A549 (cell line): ENCODE data around the gene SLC2A8. TPM values are rescaled to one million over a fixed set of nuclear protein-coding genes. Genes with fewer than 3 reads are reported as not detected.

Source experiments
- ATAC-seq, 2 experiments: fragments of 200-7000 bp in 1 of 2; fragments of >200 bp in 1 of 2; cut with Nextera tagmentation in 1 of 2; cut with Tn5 transposase in 1 of 2; 3 replicates each; pipeline versions ENCODE4 v1.8.0 to v1.9.1; 2018 to 2020; ENCODE audit warnings: mild to moderate bottlenecking in 1 of 2, moderate library complexity in 1 of 2
- CTCF ChIA-PET: fragments of 300-600 bp; sonication (Branson Sonifier 250); formaldehyde crosslinking; extraction: SDS; loops from one replicate; lab custom pipeline; 2021; ENCODE audit warnings: antibody characterized with exemption, inconsistent platforms; lab: Yijun Ruan, JAX
- POLR2A ChIA-PET: fragments of 350-600 bp; formaldehyde crosslinking; extraction: SDS; loops from one replicate; lab custom pipeline; 2021; ENCODE audit warnings: antibody characterized with exemption, inconsistent platforms; lab: Yijun Ruan, JAX
- DNase-seq, 2 experiments: peaks; one replicate each; pipeline versions ENCODE4 v3.0.0 to v3.0.0-alpha.2; 2011 to 2016; ENCODE audit warnings: low read depth in 1 of 2, low spot score in 1 of 2
- FAIRE-seq: peaks from 2 replicates; lab custom pipeline; 2011; peaks lifted over from hg19 to GRCh38; lab: Jason Lieb, UNC
- H3K27ac ChIP-seq, 2 experiments: fragments of >200 bp; sonication (Bioruptor Twin); formaldehyde crosslinking; 3 replicates each; pipeline ENCODE4 v1.5.1; 2016 to 2017
- H3K4me1 ChIP-seq: fragments of >200 bp; sonication (Bioruptor Twin); formaldehyde crosslinking; 3 replicates; pipeline ENCODE4 v1.6.1; 2016
- H3K4me2 ChIP-seq: fragments of >200 bp; sonication (Bioruptor Twin); formaldehyde crosslinking; 3 replicates; pipeline ENCODE4 v1.6.1; 2016
- H3K4me3 ChIP-seq: fragments of >200 bp; sonication (Bioruptor Twin); formaldehyde crosslinking; 3 replicates; pipeline ENCODE4 v1.5.1; 2016
- H3K9me3 ChIP-seq: fragments of >200 bp; sonication (Bioruptor Twin); formaldehyde crosslinking; 3 replicates; pipeline ENCODE4 v1.6.1; 2016
- CBX2 ChIP-seq: fragments of 200-600 bp; sonication (generic); IDR thresholded peaks from 2 replicates; pipeline ENCODE4 v1.6.1; 2016; ENCODE audit warnings: low read depth, mild to moderate bottlenecking, borderline replicate concordance
- FOSB ChIP-seq: fragments of 250-450 bp; sonication (Bioruptor Pico); IDR thresholded peaks from 2 replicates; pipeline ENCODE4 v1.5.0; 2020; ENCODE audit warnings: mild to moderate bottlenecking, moderate library complexity
- FOSL2 ChIP-seq, 2 experiments: fragments of 450-650 bp in 1 of 2; fragments of >200 bp in 1 of 2; sonication (Bioruptor Twin) in 1 of 2; formaldehyde crosslinking; IDR thresholded peaks; 2 replicates each; pipeline versions ENCODE4 v1.5.0 to v1.6.1; 2016 to 2020; ENCODE audit warnings: mild to moderate bottlenecking in 1 of 2, moderate library complexity in 1 of 2
- HDAC2 ChIP-seq: fragments of 200-600 bp; sonication (generic); IDR thresholded peaks from 2 replicates; pipeline ENCODE4 v1.6.1; 2016
- JUN ChIP-seq, 2 experiments: fragments of >200 bp; sonication (Bioruptor Twin); formaldehyde crosslinking; IDR thresholded peaks; 2 replicates in 1 of 2; 3 replicates in 1 of 2; pipeline ENCODE4 v1.6.1; 2016 to 2017
- KDM5A ChIP-seq: fragments of 200-600 bp; sonication (generic); IDR thresholded peaks from 2 replicates; pipeline ENCODE4 v1.6.1; 2016; ENCODE audit warnings: antibody characterized with exemption, mild to moderate bottlenecking
- NPAS2 ChIP-seq: fragments of 250-450 bp; sonication (Bioruptor Pico); IDR thresholded peaks from 2 replicates; pipeline ENCODE4 v1.8.0; 2022; ENCODE audit warnings: mild to moderate bottlenecking, moderate library complexity, borderline replicate concordance
- PHF8 ChIP-seq: fragments of 200-600 bp; sonication (generic); IDR thresholded peaks from 2 replicates; pipeline ENCODE4 v1.6.1; 2016; ENCODE audit warnings: low read depth, mild to moderate bottlenecking, antibody characterized with exemption, moderate library complexity, borderline replicate concordance
- RAD21 ChIP-seq, 2 experiments: fragments of >200 bp in 1 of 2; sonication (Bioruptor Twin) in 1 of 2; formaldehyde crosslinking in 1 of 2; IDR thresholded peaks in 1 of 2; conservative IDR thresholded peaks in 1 of 2; 2 replicates in 1 of 2; 3 replicates in 1 of 2; pipeline ENCODE4 v1.6.1; 2012 to 2018; ENCODE audit warnings: inconsistent platforms in 1 of 2
- RARB ChIP-seq: fragments of 250-450 bp; sonication (Bioruptor Pico); IDR thresholded peaks from 2 replicates; pipeline ENCODE4 v1.8.0; 2021; ENCODE audit warnings: mild to moderate bottlenecking, moderate library complexity
- RCOR1 ChIP-seq: fragments of 150-350 bp; IDR thresholded peaks from 2 replicates; pipeline ENCODE4 v1.6.1; 2014; ENCODE audit warnings: antibody characterized with exemption, low read length, low read depth
- SMC3 ChIP-seq: fragments of >200 bp; sonication (Bioruptor Twin); formaldehyde crosslinking; IDR thresholded peaks from 3 replicates; pipeline ENCODE4 v1.6.1; 2018; ENCODE audit warnings: inconsistent platforms
- SREBF2 ChIP-seq: fragments of 450-650 bp; IDR thresholded peaks from 2 replicates; pipeline ENCODE4 v1.6.1; 2014; ENCODE audit warnings: mild to moderate bottlenecking, moderate library complexity
- TP53 ChIP-seq: fragments of 250-450 bp; sonication (Bioruptor Pico); IDR thresholded peaks from 2 replicates; pipeline ENCODE4 v1.5.0; 2021; ENCODE audit warnings: mild to moderate bottlenecking, moderate library complexity
- ZSCAN20 ChIP-seq: fragments of 250-450 bp; sonication (Bioruptor Pico); IDR thresholded peaks from 2 replicates; pipeline ENCODE4 v1.8.0; 2022; ENCODE audit warnings: mild to moderate bottlenecking, moderate library complexity
- WGBS: methylation state at CpG from one replicate; pipeline ENCODE4 v1.1.6; 2017; ENCODE audit errors: missing lambda C conversion rate; 5-methylcytosine and 5-hydroxymethylcytosine counted together
- polyA plus RNA-seq, 4 experiments: library from polyadenylated mRNA; depleted of rRNA in 3 of 4; stranded (reverse); fragments of >200 nt; fragmentation: RNase III in 1 of 4; extraction: RNeasy Plus Mini Kit Qiagen cat#74134 plus additional on column Dnase treatment in 1 of 4; gene quantifications; 2 replicates in 3 of 4; 3 replicates in 1 of 4; pipeline ENCODE4 v1.2.3, GENCODE V29; 2011 to 2017
- TF ChIP-seq, protein P1 (sequence below): IDR thresholded peaks from 2 replicates; pipeline ENCODE4 v1.6.1; 2012
- TF ChIP-seq, protein P2 (sequence below): IDR thresholded peaks from 2 replicates; pipeline ENCODE4 v1.6.1; 2012
- TF ChIP-seq, protein P3 (sequence below): fragments of >200 bp; sonication (Bioruptor Twin); formaldehyde crosslinking; IDR thresholded peaks from 3 replicates; pipeline ENCODE4 v1.6.1; 2016
- TF ChIP-seq, protein P4 (sequence below): fragments of >200 bp; sonication (Bioruptor Twin); formaldehyde crosslinking; IDR thresholded peaks from 2 replicates; pipeline ENCODE4 v1.6.1; 2016
- TF ChIP-seq, protein P5 (sequence below): fragments of 200-600 bp; sonication (generic); IDR thresholded peaks from 2 replicates; pipeline ENCODE4 v1.6.1; 2016; ENCODE audit warnings: antibody characterized with exemption, mild to moderate bottlenecking, moderate library complexity
- TF ChIP-seq, protein P6 (sequence below): fragments of 450-650 bp; IDR thresholded peaks from 2 replicates; pipeline ENCODE4 v1.6.1; 2014; ENCODE audit warnings: antibody characterized with exemption
- TF ChIP-seq, protein P7 (sequence below): IDR thresholded peaks from 2 replicates; pipeline ENCODE4 v1.6.1; 2012; ENCODE audit warnings: low read depth, borderline replicate concordance
- TF ChIP-seq, protein P8 (sequence below): fragments of 150-350 bp; IDR thresholded peaks from 2 replicates; pipeline ENCODE4 v1.6.1; 2014; ENCODE audit warnings: low read depth, mild to moderate bottlenecking, low read length

The SLC2A8 gene
- polyA plus RNA-seq, 2 of the 4 experiments (the other 2 are of a cell fraction) = 7.3 to 16.0 TPM

DNA sequence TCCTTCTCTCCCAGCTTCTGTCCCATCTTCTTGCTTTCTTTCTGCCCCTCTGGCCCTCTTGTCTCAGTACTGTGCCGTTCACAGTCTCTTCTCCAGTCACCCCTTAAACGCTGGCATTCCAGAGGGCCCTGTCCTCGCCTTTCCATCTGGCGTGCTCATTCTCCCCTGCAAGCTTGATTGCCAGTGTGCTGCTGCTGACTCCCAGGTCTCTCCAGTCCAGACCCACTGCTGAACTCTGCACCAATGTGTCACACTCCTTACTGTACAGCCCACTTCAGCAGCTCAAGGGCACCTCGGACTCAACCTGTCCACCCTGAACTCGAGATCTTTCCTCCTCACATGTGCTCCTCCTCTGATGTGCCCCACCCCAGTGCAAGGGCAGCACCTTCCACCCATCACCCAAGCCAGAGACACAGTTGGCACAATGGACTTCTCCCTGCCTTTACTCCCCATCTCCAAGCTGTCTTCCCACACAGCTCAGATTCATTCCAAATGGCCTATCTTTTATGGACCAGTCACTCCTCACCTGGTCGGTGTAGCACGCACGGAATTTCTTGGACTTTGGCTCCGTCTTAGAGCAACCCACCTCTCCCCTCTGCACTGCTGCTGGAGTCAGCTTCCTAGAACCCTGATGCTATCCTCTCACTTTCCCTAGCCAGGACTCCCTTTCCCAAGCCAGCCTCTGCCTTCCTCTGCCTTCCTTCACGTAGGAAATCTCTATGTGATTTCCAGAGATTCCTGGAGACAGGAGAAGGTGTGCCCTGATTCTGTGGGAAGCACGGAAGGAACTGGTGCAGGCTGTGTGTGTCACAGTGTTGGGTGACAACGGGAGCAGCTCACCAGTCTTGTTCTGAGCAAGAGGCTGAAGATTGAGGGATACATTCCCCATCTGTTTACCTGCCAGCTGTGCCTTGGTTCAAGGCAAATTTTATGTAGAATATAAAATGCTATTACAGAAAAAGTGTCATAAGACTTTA, 26.0 kb upstream of the SLC2A8 start:
- WGBS = 80% methylated on average over 13 of the region's 13 CpGs
- Histone ChIP-seq H3K27ac (no peak overlapping the region), H3K9me3 (no peaks in the 10 kb centered on the region), H3K4me3 (no peak overlapping the region), H3K4me1 (no peaks in the 10 kb centered on the region), H3K4me2 (no peak overlapping the region)
- TF ChIP-seq FOSB (CRISPR knock-in tag) = no peak
- no peak for TF ChIP-seq SREBF2
- TF ChIP-seq CBX2 = no peak
- TF ChIP-seq, protein P1, sequence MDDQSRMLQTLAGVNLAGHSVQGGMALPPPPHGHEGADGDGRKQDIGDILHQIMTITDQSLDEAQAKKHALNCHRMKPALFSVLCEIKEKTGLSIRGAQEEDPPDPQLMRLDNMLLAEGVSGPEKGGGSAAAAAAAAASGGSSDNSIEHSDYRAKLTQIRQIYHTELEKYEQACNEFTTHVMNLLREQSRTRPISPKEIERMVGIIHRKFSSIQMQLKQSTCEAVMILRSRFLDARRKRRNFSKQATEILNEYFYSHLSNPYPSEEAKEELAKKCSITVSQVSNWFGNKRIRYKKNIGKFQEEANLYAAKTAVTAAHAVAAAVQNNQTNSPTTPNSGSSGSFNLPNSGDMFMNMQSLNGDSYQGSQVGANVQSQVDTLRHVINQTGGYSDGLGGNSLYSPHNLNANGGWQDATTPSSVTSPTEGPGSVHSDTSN = no peak
- TF ChIP-seq JUN (IDR thresholded peaks at IDR 0.05) = no peak
- TF ChIP-seq, protein P2, sequence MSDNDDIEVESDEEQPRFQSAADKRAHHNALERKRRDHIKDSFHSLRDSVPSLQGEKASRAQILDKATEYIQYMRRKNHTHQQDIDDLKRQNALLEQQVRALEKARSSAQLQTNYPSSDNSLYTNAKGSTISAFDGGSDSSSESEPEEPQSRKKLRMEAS = no peak
- TF ChIP-seq, protein P3, sequence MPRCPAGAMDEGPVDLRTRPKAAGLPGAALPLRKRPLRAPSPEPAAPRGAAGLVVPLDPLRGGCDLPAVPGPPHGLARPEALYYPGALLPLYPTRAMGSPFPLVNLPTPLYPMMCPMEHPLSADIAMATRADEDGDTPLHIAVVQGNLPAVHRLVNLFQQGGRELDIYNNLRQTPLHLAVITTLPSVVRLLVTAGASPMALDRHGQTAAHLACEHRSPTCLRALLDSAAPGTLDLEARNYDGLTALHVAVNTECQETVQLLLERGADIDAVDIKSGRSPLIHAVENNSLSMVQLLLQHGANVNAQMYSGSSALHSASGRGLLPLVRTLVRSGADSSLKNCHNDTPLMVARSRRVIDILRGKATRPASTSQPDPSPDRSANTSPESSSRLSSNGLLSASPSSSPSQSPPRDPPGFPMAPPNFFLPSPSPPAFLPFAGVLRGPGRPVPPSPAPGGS = no peak
- TF ChIP-seq, protein P4, sequence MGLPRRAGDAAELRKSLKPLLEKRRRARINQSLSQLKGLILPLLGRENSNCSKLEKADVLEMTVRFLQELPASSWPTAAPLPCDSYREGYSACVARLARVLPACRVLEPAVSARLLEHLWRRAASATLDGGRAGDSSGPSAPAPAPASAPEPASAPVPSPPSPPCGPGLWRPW = no peak
- no peak for TF ChIP-seq HDAC2
- no peak for TF ChIP-seq ZSCAN20 (CRISPR knock-in tag)
- no peak for TF ChIP-seq SMC3
- FAIRE-seq (no peak), DNase-seq (no peak), ATAC-seq (peak in 1 of 2 experiments; percentile 13; a peak in 2 of 6 replicates)
- CTCF ChIA-PET = interaction anchor here (0.6 to 1.5 kb wide), 7 partner anchors 10 to 457 kb away, joined by 3 to 5 read pairs (median 3); no protein-coding TSS in a partner anchor
- POLR2A ChIA-PET = no interaction called here

DNA sequence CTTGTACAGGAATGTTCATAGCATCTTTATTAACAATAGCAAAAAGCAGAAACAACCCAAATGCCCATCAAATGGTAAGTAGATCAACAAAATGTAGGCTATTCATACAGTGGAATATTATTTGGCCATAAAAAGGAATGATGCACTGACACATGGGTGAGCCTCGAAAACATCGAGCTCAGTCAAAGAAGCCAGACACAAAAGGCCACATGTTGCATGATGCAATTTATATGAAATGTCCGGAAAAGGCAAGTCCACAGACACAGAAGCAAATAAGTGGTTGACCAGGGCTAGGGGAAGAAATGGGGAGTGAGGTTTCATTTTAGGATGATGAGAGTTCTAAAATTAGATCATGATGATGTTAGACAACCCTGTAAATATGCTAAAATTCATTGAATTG, 16.5 kb upstream of the SLC2A8 start:
- ChIA-PET CTCF (interaction anchor here (1.3 to 3.5 kb wide), 3 partner anchors 17 to 69 kb away, joined by 5 to 12 read pairs (median 6); partner anchors contain the start of gene SLC2A8), POLR2A (interaction anchor here (0.5 kb wide), 1 partner anchor 56 kb away, joined by 4 read pairs; no protein-coding TSS in a partner anchor)
- peaks cover 6% of the 10 kb centered on the region; the same call in 2 of the 3 replicates for H3K9me3 ChIP-seq
- ATAC-seq = no peak
- H3K4me1 ChIP-seq = peaks cover 4% of the 10 kb centered on the region; the same call in 1 of the 3 replicates
- no peak for FAIRE-seq
- DNase-seq = no peak
- 88% methylated on average over 3 of the region's 3 CpGs for WGBS
- no peak overlapping the region for H3K4me3 ChIP-seq
- TF ChIP-seq PHF8 (no peak), KDM5A (no peak), CBX2 (no peak), FOSL2 (IDR thresholded peaks at IDR 0.05) (no peak), FOSL2 (CRISPR knock-in tag; IDR thresholded peaks at IDR 0.05) (no peak), RARB (CRISPR knock-in tag) (no peak), NPAS2 (CRISPR knock-in tag) (no peak), RAD21 (conservative IDR thresholded peaks at IDR 0.05 in 1 of 2, IDR thresholded peaks at IDR 0.05 in 1 of 2) (no peak), TP53 (CRISPR knock-in tag) (no peak), RCOR1 (no peak)
- TF ChIP-seq, protein P5, sequence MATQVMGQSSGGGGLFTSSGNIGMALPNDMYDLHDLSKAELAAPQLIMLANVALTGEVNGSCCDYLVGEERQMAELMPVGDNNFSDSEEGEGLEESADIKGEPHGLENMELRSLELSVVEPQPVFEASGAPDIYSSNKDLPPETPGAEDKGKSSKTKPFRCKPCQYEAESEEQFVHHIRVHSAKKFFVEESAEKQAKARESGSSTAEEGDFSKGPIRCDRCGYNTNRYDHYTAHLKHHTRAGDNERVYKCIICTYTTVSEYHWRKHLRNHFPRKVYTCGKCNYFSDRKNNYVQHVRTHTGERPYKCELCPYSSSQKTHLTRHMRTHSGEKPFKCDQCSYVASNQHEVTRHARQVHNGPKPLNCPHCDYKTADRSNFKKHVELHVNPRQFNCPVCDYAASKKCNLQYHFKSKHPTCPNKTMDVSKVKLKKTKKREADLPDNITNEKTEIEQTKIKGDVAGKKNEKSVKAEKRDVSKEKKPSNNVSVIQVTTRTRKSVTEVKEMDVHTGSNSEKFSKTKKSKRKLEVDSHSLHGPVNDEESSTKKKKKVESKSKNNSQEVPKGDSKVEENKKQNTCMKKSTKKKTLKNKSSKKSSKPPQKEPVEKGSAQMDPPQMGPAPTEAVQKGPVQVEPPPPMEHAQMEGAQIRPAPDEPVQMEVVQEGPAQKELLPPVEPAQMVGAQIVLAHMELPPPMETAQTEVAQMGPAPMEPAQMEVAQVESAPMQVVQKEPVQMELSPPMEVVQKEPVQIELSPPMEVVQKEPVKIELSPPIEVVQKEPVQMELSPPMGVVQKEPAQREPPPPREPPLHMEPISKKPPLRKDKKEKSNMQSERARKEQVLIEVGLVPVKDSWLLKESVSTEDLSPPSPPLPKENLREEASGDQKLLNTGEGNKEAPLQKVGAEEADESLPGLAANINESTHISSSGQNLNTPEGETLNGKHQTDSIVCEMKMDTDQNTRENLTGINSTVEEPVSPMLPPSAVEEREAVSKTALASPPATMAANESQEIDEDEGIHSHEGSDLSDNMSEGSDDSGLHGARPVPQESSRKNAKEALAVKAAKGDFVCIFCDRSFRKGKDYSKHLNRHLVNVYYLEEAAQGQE = no peak
- TF ChIP-seq, protein P6, sequence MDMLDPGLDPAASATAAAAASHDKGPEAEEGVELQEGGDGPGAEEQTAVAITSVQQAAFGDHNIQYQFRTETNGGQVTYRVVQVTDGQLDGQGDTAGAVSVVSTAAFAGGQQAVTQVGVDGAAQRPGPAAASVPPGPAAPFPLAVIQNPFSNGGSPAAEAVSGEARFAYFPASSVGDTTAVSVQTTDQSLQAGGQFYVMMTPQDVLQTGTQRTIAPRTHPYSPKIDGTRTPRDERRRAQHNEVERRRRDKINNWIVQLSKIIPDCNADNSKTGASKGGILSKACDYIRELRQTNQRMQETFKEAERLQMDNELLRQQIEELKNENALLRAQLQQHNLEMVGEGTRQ = no peak
- TF ChIP-seq, protein P7, sequence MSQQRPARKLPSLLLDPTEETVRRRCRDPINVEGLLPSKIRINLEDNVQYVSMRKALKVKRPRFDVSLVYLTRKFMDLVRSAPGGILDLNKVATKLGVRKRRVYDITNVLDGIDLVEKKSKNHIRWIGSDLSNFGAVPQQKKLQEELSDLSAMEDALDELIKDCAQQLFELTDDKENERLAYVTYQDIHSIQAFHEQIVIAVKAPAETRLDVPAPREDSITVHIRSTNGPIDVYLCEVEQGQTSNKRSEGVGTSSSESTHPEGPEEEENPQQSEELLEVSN = no peak
- TF ChIP-seq, protein P2 = no peak
- TF ChIP-seq, protein P8, sequence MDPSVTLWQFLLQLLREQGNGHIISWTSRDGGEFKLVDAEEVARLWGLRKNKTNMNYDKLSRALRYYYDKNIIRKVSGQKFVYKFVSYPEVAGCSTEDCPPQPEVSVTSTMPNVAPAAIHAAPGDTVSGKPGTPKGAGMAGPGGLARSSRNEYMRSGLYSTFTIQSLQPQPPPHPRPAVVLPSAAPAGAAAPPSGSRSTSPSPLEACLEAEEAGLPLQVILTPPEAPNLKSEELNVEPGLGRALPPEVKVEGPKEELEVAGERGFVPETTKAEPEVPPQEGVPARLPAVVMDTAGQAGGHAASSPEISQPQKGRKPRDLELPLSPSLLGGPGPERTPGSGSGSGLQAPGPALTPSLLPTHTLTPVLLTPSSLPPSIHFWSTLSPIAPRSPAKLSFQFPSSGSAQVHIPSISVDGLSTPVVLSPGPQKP = no peak
- TF ChIP-seq, all 56 proteins: peak for 0
- no peak overlapping the region for H3K4me2 ChIP-seq
- 0 out of 6 replicates have a peak overlapping the region, but pooled peaks of 1 of the 2 experiments have one; percentile 10 for H3K27ac ChIP-seq
